Activated CD4-positive, alpha-beta T cell treated with anti-CD3 and anti-CD28 coated beads, Interleukin-2, Interleukin-6, amounts not matched to agents 100 ng/mL and 50 ng/mL, durations not matched to agents 16 hours and 8 hours (primary cell): Measurements from ENCODE around the gene PPP2R3C.
A peak's percentile ranks its signal among the peaks of the same experiment; 100 is the strongest.
"Not testable (repeated sequence)": the region's sequence is repeated elsewhere in the genome, so short reads cannot be mapped to it uniquely, and the experiment has no call there.

ENCODE experiments used
- DNase-seq: peaks from one replicate; pipeline ENCODE4 v3.0.0-alpha.2; 2020

PPP2R3C gene

GRCh38 chr14:35050652-35051051 is 71.1 kb downstream of the PPP2R3C start:
- DNase-seq, result no peak

GRCh38 chr14:35047976-35048513 is 73.7 kb downstream of the PPP2R3C start:
- no peak for DNase-seq

GRCh38 chr14:35046751-35047536 is 74.8 kb downstream of the PPP2R3C start:
- DNase-seq, result peak; percentile 69

GRCh38 chr14:35046048-35046750 is 75.6 kb downstream of the PPP2R3C start, which contains the start of gene FAM177A1:
FAM177A1 (plus strand) TSS chr14:35046272; CDS start chr14:35046464, 192 bp downstream.
- DNase-seq, result peak; percentile 99

- DNase-seq, result no peak
Observed at GRCh38 chr14:35045798-35046047, 76.1 kb downstream of the PPP2R3C start.

- peak; percentile 18 for DNase-seq
Observed at GRCh38 chr14:35044939-35045797, 76.6 kb downstream of the PPP2R3C start.

GRCh38 chr14:35043046-35043445 is 78.7 kb downstream of the PPP2R3C start:
- DNase-seq, result no peak

GRCh38 chr14:35042632-35043031 is 79.2 kb downstream of the PPP2R3C start:
- no peak for DNase-seq

- DNase-seq, result not testable (repeated sequence)
Observed at GRCh38 chr14:35038312-35038711, 83.5 kb downstream of the PPP2R3C start.
